ENCODE measurements around the gene SLC38A2.

DNA sequence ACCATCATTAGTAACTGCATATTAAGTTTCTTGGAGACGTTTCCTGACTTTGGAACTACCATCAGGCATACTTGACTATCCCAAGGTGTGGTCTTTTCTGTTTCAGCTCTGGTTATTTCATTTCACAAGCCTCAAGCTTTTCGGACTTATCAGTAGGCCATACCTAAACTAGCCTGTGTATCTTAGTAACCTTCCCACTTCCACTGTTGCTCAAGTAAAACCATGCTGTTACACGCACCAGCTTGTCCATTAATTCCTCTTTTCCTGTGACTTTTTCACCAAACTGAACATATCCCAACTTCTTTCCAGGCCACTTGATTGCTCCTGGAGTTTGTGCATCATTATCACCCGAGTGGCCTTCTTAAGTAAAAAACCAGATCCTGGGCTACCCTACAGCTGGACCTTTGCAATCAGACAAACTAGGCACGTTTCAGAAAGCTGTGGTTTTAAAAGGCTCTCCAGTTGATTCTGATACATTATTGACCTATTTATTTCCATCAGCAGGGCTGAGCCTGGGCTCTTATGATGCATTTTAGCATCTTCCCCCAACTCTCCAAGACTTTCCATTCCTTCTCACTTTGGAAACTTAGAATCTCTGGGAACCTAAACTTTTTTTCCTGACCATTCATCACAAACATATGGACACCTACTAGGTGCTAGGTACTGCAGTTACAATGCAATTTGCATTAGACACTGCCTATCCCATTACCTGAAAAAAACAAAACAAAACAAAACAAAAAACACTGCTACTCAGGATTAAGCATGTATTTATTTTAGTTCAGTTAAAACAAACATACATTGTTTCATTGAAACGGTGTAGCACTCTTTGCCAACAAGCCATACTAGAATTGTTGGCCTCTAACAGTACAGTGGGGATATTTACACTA, 14.9 kb downstream of the SLC38A2 start:
- TF ChIP-seq, protein P1, sequence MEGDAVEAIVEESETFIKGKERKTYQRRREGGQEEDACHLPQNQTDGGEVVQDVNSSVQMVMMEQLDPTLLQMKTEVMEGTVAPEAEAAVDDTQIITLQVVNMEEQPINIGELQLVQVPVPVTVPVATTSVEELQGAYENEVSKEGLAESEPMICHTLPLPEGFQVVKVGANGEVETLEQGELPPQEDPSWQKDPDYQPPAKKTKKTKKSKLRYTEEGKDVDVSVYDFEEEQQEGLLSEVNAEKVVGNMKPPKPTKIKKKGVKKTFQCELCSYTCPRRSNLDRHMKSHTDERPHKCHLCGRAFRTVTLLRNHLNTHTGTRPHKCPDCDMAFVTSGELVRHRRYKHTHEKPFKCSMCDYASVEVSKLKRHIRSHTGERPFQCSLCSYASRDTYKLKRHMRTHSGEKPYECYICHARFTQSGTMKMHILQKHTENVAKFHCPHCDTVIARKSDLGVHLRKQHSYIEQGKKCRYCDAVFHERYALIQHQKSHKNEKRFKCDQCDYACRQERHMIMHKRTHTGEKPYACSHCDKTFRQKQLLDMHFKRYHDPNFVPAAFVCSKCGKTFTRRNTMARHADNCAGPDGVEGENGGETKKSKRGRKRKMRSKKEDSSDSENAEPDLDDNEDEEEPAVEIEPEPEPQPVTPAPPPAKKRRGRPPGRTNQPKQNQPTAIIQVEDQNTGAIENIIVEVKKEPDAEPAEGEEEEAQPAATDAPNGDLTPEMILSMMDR (conservative IDR thresholded peaks at IDR 0.05; ENCODE audit: low read length) = no peak
- no peak for TF ChIP-seq EZH2phosphoT487 (IDR thresholded peaks at IDR 0.05; ENCODE audit: borderline replicate concordance, low read depth, low read length)
